DOHH2 (cell line): Measurements from ENCODE around the gene ST6GALNAC6.

Source experiments
- H3F3A ChIP-seq: fragments of 200-600 bp; sonication (generic), shearing (Covaris generic); 2 replicates; pipeline ENCODE4 v1.6.0; 2016; ENCODE audit warnings: antibody characterized with exemption, mild to moderate bottlenecking; ENCODE audit not compliant: control insufficient read depth, insufficient read depth
- H3K27ac ChIP-seq: fragments of 200-600 bp; sonication (generic); 2 replicates; pipeline ENCODE4 v1.5.1; 2014; ENCODE audit warnings: low read depth, mild to moderate bottlenecking, low read length, moderate library complexity
- H3K27me3 ChIP-seq: fragments of 200-600 bp; sonication (generic); 2 replicates; pipeline ENCODE4 v1.6.1; 2014; ENCODE audit warnings: mild to moderate bottlenecking, low read length, mixed read lengths; ENCODE audit not compliant: control insufficient read depth
- H3K36me3 ChIP-seq: fragments of 200-600 bp; sonication (generic); 2 replicates; pipeline ENCODE4 v1.6.1; 2014; ENCODE audit warnings: mild to moderate bottlenecking, low read length, moderate library complexity, mixed read lengths; ENCODE audit not compliant: control insufficient read depth
- H3K4me1 ChIP-seq: fragments of 200-600 bp; sonication (generic); 2 replicates; pipeline ENCODE4 v1.6.1; 2014; ENCODE audit warnings: mild to moderate bottlenecking, low read length, mixed read lengths; ENCODE audit not compliant: control insufficient read depth
- H3K4me2 ChIP-seq: fragments of 200-600 bp; sonication (generic); 2 replicates; pipeline ENCODE4 v1.6.0; 2014; ENCODE audit warnings: mild to moderate bottlenecking, low read length, moderate library complexity
- H3K4me3 ChIP-seq: fragments of 200-600 bp; sonication (generic); 2 replicates; pipeline ENCODE4 v1.5.1; 2014; ENCODE audit warnings: mild to moderate bottlenecking, low read length, mixed read lengths
- H3K79me2 ChIP-seq: fragments of 200-600 bp; sonication (generic); 2 replicates; pipeline ENCODE4 v1.6.1; 2014; ENCODE audit warnings: mild to moderate bottlenecking, low read length, mixed read lengths; ENCODE audit not compliant: control insufficient read depth
- H3K9me2 ChIP-seq: fragments of 200-600 bp; sonication (generic); replicated peaks from 2 replicates; pipeline ENCODE4 v1.6.1; 2014; ENCODE audit warnings: mild to moderate bottlenecking, low read length, mixed read lengths; ENCODE audit not compliant: control insufficient read depth
- H3K9me3 ChIP-seq: fragments of 200-600 bp; sonication (generic); 2 replicates; pipeline ENCODE4 v1.6.1; 2014; ENCODE audit warnings: antibody characterized with exemption, low read length, mixed read lengths; ENCODE audit not compliant: control insufficient read depth, insufficient read depth
- H4K20me1 ChIP-seq: fragments of 200-600 bp; sonication (generic); 2 replicates; pipeline ENCODE4 v1.6.0; 2014; ENCODE audit warnings: low read depth, mild to moderate bottlenecking, antibody characterized with exemption, low read length, moderate library complexity; ENCODE audit not compliant: control insufficient read depth, insufficient read depth
- EZH2phosphoT487 ChIP-seq: fragments of 200-600 bp; sonication (generic); IDR thresholded peaks from 2 replicates; pipeline ENCODE4 v1.6.1; 2017; ENCODE audit warnings: borderline replicate concordance, mild to moderate bottlenecking, antibody characterized with exemption, low read length, moderate library complexity, mixed read lengths
- TF ChIP-seq, protein P1 (sequence below): fragments of 200-600 bp; sonication (generic); IDR thresholded peaks from one replicate; pipeline ENCODE4 v1.5.1; 2014; ENCODE audit warnings: antibody characterized with exemption, mild to moderate bottlenecking, low read depth, low read length; ENCODE audit not compliant: poor library complexity, severe bottlenecking

ST6GALNAC6 gene, protein sequence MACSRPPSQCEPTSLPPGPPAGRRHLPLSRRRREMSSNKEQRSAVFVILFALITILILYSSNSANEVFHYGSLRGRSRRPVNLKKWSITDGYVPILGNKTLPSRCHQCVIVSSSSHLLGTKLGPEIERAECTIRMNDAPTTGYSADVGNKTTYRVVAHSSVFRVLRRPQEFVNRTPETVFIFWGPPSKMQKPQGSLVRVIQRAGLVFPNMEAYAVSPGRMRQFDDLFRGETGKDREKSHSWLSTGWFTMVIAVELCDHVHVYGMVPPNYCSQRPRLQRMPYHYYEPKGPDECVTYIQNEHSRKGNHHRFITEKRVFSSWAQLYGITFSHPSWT

DNA sequence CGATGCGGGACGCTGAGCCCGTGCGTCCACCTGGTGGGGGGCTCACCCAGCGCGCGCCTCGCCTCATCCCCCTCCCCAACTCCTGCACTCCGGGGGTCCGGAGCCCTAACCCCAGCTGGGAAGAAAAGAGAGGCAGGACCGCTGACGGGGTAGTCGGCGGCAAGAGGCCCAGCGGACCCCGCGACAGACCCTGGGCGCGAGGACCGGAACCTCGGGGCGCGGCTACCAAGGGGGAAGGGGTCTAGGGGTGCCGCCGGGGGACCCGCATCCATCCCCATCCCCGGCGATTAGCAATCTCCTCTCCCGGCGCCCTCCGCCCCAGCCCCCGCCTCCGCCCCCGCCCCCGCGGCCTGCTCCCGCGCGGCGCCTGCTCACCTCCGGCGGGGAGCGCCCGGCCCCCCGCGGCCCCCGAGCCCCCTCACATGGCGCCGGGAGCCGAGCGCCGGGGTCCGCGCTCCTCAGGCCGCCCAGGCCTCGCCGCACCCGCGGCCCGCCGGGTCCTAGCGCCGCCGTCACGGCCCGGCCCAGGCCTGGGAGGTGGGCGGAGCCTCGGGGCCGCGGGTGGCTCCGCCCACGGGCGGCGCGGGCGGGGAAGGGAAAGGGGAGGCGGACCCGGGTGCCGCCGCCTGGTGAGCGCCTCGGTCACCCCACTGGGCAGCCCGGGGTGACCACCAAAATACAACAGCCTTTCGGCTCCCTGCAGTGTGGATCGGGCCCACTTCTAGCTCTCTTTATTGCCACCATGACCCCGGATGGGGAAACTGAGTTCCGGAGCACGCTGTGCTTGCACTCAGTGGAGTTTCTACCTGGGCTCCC lies at the start of gene ST6GALNAC6:
TSS of gene ST6GALNAC6 (minus strand) at position 476 of the 816 bp plus-strand sequence. CDS start 1,622 bp downstream, outside the sequence.
- Histone ChIP-seq H3F3A (peaks cover 15% of the 10 kb centered on the region), H3K4me1 (peaks cover 64% of the 10 kb centered on the region), H3K4me3 (peak within 1 kb of the TSS; percentile 86), H3K36me3 (peaks cover 30% of the 10 kb centered on the region), H3K27me3 (no peaks in the 10 kb centered on the region), H3K79me2 (peaks cover 19% of the 10 kb centered on the region), H3K27ac (peak within 1 kb of the TSS; percentile 54), H3K9me2 (no peaks in the 10 kb centered on the region), H3K4me2 (peak within 1 kb of the TSS; percentile 85), H4K20me1 (no peaks in the 10 kb centered on the region), H3K9me3 (no peaks in the 10 kb centered on the region)
- no peak for TF ChIP-seq EZH2phosphoT487
- TF ChIP-seq, protein P1, sequence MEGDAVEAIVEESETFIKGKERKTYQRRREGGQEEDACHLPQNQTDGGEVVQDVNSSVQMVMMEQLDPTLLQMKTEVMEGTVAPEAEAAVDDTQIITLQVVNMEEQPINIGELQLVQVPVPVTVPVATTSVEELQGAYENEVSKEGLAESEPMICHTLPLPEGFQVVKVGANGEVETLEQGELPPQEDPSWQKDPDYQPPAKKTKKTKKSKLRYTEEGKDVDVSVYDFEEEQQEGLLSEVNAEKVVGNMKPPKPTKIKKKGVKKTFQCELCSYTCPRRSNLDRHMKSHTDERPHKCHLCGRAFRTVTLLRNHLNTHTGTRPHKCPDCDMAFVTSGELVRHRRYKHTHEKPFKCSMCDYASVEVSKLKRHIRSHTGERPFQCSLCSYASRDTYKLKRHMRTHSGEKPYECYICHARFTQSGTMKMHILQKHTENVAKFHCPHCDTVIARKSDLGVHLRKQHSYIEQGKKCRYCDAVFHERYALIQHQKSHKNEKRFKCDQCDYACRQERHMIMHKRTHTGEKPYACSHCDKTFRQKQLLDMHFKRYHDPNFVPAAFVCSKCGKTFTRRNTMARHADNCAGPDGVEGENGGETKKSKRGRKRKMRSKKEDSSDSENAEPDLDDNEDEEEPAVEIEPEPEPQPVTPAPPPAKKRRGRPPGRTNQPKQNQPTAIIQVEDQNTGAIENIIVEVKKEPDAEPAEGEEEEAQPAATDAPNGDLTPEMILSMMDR: no peak

DNA sequence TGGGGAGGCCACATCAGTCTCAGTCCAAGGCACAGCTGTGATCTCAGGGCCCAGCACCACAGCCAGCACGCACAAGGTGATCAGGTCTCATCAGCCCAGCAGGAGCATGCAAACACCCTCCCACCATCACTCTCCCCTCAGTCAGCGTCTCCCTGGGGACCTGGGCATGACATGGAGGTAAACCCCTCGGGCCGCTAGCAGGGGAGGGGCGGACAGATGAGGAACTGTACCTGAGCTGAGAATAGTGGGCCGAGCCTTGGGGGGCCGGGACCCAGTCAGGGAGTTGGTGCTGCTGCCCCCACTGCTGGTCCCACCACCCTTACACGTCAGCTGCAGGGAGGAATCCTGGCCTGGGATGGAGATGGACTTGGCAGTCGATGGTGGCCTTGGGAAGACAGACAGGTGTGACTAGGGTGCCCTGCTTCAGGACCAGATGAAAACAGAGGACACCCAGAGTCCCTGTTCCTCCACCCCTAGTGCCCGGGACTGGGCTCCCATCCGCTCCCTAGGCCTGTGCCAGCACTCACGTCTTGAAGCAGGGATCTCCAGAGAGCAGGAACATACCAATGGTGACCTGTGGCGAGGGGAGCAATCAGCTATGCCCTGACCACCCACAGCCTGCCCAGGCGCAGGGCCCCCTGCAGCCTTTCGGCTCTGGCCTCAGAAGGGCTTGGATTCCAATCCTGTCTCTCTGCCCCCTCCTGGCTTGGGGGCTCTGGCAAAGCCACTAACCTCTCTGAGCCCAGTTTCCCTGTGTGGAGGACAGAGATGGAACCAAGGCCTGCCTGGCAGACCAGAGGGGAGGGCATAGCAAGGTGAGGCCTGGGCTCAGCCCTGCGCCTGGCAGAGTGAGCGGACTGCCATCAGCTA lies 48.7 kb upstream of the ST6GALNAC6 start:
- Histone ChIP-seq H3K36me3 (peaks cover 81% of the 10 kb centered on the region), H3K9me2 (no peaks in the 10 kb centered on the region), H3K79me2 (peaks cover 61% of the 10 kb centered on the region), H3K4me3 (no peak overlapping the region), H3K9me3 (no peaks in the 10 kb centered on the region), H3K27me3 (no peaks in the 10 kb centered on the region), H4K20me1 (peaks cover 9% of the 10 kb centered on the region), H3F3A (peaks cover 4% of the 10 kb centered on the region), H3K4me2 (no peak overlapping the region), H3K4me1 (peaks cover 54% of the 10 kb centered on the region), H3K27ac (no peak overlapping the region)
- TF ChIP-seq, protein P1: no peak
- no peak for TF ChIP-seq EZH2phosphoT487

DNA sequence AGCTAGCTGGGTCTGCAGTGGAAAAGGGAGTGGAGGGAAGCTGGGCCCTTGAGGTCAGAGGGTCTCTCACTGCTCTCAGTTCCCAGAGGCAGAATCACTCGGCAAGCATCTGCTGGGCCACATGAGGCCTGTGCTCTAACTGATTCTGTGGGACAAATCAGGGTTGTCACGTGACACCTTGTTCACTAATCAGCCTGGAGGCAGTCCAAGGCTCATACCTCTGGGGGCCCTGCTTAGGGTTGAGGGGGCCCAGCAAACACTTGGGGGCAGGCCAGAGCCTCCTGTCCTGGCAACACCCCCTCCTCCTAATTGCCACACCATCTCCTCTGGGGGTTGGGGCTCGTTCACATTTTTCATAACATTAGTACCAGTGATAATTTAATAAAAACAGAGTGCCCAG lies 47.3 kb upstream of the ST6GALNAC6 start:
- Histone ChIP-seq H3K4me2 (no peak overlapping the region), H3K4me1 (peaks cover 56% of the 10 kb centered on the region), H3K79me2 (peaks cover 50% of the 10 kb centered on the region), H4K20me1 (peaks cover 4% of the 10 kb centered on the region; the same call in 1 of the 2 replicates), H3K27ac (peak overlapping the region; percentile 7; the same call in 1 of the 2 replicates), H3K9me3 (no peaks in the 10 kb centered on the region), H3K9me2 (no peaks in the 10 kb centered on the region), H3F3A (peaks cover 4% of the 10 kb centered on the region), H3K4me3 (no peak overlapping the region), H3K27me3 (no peaks in the 10 kb centered on the region), H3K36me3 (peaks cover 89% of the 10 kb centered on the region)
- no peak for TF ChIP-seq EZH2phosphoT487
- TF ChIP-seq, protein P1: no peak
